IPS DF 19.7 (cell line): ENCODE measurements around the gene NUP88.
"Not testable (repeated sequence)": the region's sequence is repeated elsewhere in the genome, so short reads cannot be mapped to it uniquely, and the experiment has no call there.

Source experiments
- DNase-seq: peaks from one replicate; pipeline ENCODE4 v3.0.0-alpha.2; 2013; ENCODE audit warnings: low read depth, low spot score

The NUP88 gene

GRCh38 chr17:5419356-5419958 is at the start of gene NUP88:
NUP88 (minus strand) TSS chr17:5419662; CDS start chr17:5419650, 12 bp downstream.
- peak; percentile 90 for DNase-seq

DNA sequence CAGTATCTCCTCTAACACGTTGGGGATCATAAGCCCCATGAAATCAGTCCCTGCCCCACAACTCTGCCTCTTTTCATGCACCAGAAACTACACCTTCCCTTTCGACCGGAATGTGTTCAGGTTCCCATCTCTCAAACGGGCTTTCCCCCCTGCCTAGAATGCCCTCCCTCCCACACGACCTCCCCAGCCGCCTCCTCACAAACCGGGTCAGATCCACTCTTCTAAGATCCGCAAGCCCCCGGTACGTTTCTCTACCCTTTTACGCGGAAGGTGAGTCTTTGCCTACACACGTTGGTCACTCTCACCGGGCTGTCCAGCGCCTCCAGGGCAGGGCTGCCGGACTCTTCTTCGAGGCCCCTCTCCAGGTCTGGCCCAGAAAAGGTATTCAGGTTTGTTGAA is 48.6 kb upstream of the NUP88 start:
- no peak for DNase-seq

GRCh38 chr17:5467416-5467815 is 48.0 kb upstream of the NUP88 start:
- DNase-seq, result no peak

GRCh38 chr17:5466295-5466694 is 46.8 kb upstream of the NUP88 start:
- DNase-seq, result no peak

DNA sequence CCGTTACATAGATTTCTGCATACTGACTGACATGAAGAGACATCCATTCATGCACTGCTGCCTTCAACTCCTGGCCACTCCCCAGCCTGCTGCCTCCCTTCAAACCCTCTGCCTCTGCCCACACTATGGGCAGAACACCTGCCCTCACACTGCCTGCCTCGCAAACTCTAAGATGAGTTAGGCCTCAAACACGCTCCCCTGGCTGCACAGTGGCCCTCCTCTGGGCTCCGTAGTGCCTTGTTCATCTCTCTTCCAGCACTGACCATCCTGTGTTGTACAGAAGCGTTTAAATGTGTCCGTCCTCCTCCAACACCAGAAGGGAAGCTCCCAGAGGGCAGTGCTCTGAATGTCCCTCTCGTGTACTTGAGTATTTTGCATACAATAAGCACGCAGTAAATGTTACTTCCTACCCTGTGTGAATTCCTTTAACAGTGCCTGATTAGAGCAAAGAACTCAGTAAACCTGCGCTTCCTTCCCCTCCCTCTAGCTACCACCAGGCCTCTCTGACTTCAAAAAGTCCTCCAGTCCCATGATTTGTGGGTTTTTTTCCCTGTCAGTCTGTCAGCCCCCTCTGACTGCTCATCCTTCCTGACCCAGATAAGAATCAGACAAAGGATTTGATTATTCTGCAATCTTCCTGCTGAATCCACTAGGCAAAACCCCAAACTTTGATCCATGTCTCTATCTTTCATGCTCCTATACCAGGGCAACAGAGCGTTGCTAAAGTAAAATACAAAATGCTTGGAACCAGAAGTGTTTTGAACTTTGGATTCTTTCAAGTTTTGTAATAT is 45.5 kb upstream of the NUP88 start:
- DNase-seq, result no peak

- no peak for DNase-seq
Observed at GRCh38 chr17:5446786-5447185, 27.3 kb upstream of the NUP88 start.

DNA sequence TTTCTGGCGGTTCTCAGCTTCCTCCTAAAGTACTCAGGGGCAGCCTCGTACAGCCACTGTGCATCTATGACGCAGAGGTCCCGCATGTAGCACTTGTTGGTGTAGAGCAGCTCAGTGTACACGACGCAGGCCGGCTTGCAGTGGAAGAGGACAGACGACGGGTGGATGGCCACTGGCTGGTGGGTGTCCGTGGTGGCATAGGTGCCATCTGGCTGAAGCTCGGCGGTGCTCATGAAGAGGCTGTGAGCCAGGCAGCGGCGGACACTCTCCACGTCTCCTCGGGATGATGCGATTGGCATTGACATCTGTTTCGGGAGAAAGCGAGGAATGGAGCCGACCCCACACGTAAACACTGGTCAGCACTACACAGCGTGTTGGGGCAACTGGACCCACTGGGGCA is 24.7 kb upstream of the NUP88 start:
- no peak for DNase-seq

DNA sequence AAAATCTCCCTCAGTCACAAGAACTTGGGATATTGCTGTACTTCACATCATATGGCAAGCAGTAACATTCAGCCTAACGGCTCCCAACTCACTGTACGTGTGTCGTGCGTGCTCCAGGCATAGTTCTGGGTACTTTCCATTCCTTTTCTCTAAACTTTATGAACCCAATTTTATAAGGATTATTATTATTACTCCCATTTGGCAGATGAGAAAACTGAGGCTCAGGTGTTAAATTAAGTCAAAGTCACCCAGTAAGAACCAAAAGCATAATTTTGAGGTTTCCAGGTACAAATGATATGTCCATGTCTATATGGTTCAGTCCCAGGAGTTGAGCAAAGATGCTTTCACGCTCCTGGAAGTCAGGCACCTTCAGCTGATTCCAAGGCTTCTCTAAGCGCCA is 24.3 kb upstream of the NUP88 start:
- DNase-seq, result no peak

DNA sequence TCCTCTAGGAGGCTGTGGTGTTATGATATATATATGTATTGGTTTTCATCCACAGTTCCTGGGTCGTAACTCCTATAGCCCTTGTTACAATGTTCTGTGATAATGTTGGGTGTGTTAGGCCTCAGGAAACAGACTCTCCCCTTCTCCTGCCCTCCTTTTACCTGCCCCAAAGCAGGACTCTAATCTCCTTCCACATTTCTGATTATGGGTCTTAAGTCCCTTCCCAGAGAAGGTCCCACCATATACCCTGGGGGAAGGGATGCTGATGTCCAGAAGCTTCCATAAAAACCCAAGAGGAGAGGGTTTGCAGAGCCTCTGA is 19.9 kb upstream of the NUP88 start:
- no peak for DNase-seq

- DNase-seq, result peak; percentile 30
Observed at GRCh38 chr17:5438716-5439445, 19.4 kb upstream of the NUP88 start, which contains the start of gene C1QBP. C1QBP (minus strand) TSS chr17:5439155; CDS start chr17:5439073, 82 bp downstream.

DNA sequence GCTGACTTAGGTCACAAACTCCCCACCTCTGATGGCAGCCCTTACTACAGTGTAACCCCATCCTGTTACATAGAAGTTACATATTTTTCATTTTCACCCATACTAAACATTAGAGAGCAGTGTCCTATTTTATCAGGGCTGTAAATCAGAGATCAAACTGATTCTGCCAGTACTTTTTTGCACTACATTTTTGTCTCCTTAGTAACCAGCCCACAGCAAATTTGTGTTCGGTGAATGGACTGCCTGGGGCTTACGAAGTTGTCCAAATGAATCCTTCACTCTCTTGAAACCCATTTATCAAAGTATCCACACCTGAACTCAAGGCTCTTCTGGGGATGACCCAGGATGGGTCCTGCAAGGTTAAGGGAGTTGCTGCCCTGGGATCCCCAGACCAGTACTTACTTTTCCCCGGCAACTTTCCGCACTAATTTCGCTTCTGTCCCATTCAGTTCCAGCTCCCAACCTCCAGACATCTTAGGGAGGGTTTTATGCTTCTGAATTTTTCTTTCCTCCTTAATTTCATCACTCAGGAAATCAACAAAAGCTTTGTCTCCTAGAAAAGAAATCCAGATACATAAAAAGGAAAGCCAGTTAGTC is 18.4 kb upstream of the NUP88 start:
- DNase-seq, result no peak

- not testable (repeated sequence) for DNase-seq
Observed at GRCh38 chr17:5435781-5436315, 16.4 kb upstream of the NUP88 start.

GRCh38 chr17:5434984-5435383 is 15.5 kb upstream of the NUP88 start:
- DNase-seq, result no peak

DNA sequence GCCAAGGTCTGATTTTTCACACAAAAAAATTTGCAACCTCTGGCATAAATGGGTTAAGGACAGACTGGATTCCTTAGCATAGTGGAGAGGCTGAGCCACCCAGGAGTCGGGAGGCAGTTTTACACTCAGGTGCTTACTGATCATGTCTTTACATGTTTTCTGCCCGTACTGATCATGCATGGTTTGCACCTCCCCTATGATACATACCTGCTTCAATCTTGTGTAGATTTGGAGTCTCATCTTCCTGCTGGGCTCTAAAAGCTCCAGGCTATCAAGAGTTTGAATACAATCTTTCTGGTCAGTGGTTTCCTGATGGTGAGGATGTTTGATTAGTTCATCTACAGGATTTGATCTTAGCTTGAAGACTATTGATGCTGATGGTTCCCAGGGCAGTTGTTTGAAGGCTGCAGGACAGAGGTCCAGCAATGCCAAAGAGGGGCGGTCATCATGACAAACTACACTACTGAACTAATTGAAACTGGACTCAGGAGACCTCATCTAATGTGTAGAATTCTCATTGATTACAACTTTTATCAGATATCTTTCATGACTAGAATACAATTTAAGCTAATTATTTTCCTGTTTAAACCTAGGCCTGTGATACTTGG is 12.6 kb upstream of the NUP88 start:
- DNase-seq, result no peak

DNA sequence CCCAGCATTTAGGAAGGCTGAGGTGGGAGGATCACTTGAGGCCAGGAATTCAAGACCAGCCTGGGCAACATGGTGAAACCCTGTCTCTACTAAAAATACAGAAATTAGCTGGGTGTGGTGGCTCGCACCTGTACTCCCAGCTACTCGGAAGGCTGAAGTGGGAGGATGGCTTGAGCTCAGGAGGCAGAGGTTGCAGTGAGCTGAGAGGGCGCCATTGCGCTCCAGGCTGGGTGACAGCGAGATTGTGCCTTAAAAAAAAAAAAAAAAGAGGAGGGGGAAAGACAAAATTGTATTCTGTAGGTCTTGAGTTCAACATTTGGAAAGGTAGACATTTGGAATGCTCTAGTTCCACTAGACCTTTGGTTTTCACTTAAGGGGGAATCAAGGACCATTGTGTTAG is 11.8 kb upstream of the NUP88 start:
- DNase-seq, result not testable (repeated sequence)

DNA sequence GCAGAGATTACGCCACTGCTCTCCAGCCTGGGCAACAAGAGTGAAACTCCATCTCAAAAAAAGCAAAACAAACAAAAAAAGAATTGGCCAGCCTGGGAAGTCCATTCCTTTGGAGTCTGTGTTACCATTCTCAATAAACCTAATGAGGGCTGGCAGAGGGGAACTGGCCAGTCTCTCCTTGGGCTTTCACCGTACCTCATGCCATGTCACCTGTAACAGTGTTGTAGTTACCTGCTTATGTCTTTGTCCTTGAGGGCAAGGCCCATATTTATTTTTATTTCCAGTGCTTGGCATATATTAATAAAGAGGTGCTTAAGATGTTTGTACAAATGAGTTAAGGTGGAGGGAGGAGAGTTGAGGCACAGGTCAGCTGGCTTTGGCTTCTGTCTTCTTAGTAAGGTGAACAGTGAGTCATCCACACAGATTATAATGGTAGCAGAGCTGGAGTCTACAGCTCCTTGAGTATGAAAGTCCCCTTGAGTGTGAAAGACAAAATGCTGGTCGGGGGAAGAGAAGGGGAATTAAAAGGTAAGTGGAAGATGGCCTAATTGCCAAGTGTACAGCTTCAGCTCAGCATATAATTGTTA is 11.0 kb upstream of the NUP88 start:
- no peak for DNase-seq

DNA sequence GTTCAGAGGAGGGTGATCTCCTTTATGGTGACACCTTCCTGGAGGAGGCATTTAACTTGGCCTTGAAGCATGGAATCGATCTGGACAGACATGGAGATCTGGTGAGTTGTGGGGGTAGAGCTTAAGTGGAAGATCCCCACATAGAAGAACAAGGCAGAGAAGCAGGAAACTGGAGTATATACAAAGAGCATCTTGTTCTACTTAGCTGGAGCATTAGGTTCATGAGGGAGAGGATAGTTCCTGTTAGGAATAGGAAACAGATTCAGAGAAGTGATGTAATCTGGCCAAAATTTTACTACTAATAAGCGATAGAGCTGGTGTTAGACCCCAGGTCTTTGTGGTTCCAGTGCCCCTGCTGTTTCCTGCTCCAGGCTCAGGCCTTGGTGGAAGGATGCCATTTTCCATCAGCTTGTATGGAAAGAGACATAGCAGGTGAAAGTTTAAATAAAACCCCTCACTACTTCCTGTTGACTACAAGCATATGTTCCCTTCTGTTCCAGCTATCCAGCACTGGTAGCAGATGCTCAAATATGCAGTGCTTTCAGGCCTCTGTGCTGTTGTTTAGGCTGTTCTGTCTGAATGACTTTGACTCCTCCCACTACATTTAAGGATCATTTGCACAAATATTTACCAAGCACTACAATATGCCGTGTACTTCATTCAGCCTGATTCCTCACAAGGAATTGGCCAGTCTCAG is 9.9 kb upstream of the NUP88 start:
- no peak for DNase-seq

- DNase-seq, result no peak
Observed at GRCh38 chr17:5425826-5426225, 6.4 kb upstream of the NUP88 start.

DNA sequence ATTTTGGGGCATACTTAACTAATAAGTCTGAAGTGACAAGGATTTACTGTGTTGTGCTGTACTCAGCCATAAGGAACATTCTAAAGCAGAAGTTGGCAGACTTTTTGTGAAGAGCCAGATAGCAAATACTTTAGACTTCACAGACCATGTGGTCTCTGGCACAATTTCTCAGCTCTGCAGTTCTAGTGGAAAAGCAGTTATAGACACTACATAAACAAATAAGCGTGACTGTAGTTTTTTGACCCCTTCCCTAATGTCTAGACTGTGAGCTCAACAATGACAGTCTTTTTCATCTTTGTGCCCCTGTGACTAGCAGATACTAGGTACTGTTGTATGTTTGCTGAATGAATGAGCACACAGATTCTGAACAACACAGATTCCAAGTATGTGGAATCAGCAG is 5.4 kb upstream of the NUP88 start:
- DNase-seq, result no peak

- DNase-seq, result no peak
Observed at GRCh38 chr17:5422505-5422904, 3.0 kb upstream of the NUP88 start.
